NCI-H1092 (cell line): ENCODE data around the gene SEC23B.
"Not testable (repeated sequence)": the region's sequence is repeated elsewhere in the genome, so short reads cannot be mapped to it uniquely, and the experiment has no call there.

Experiments used
- DNase-seq: peaks from one replicate; lab custom pipeline; 2025; lab: John Stamatoyannopoulos, UW

Gene SEC23B

DNA sequence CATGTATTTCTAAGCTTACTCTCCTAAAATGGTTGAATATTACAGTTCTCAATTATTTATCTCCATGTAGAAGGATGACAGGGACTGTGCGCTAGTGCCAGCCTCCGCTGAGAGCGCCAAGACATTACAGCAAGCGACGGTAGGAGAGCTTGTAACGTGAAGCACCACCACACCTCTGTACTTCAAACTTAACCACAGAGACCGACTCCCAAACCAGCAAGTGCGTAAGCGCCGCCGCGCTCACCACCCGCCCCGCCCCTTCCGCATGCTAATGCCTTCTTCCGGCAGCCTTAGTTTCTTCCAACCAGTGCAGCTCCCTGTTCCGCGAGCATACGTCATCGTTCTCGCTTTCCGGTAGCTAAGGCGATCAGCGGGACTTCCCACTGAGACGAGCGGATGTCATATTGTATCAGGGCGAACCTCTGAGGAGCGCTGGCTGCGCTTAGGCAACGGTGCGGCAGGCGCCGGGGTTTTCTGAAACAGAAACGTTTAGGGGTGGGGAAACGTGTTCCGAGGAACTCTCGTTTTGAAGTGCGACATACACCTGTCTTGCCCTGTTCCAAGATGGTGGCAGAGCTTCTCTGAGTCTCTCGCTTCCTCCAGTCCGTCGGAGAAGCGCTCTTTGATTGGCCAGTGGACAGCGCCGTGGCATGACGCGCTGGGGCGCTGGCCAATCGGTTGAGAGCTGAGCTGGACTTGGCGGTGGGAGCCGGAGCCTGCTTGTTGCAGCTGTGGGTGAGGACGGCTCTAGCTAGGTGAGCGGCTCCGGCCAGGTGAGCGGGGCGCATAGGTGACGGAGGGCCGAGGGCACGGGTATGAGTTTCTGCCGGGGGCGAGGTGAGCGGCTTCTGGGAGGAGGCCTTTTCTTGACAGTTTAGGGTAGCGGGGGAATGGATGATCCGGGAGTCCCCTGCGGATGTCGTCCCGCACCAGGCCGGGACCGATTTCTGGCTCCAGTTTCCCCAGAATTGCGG, at the start of gene SEC23B:
SEC23B (plus strand) TSS at position 723 of the 974 bp plus-strand sequence. CDS start 2,896 bp downstream, outside the sequence.
- DNase-seq, result peak; percentile 97

DNA sequence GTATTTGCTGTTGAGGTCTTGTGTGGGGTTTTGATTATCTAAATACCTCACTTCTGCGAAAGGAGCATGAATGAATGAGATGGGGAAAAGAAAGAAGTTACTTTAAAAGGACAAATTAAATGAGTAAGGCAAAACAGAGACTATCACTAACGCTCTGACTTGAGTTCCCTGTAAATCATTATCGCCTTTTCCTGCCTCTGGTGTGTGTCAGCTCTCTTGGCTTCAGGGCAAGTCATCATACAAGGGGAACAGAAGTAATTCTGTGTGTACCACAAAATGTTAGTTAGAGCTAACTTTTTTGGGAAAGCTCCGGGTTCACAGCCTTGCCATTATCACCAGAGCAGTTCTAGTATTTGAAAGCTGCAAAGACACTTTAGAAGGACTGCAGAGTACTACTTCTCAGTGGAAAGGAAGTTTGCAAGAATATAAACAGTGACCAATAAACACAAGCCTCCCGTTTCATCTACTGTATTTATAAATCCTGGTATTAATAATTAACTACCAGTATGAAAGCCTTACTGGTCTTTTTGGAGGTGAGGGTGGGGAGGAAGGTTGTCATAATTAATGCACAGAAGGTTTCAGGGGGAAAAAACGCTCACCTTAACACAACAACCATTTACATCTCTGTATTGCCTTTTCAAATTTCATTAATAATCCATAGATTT, 42.1 kb upstream of the SEC23B start:
- DNase-seq, result no peak

DNA sequence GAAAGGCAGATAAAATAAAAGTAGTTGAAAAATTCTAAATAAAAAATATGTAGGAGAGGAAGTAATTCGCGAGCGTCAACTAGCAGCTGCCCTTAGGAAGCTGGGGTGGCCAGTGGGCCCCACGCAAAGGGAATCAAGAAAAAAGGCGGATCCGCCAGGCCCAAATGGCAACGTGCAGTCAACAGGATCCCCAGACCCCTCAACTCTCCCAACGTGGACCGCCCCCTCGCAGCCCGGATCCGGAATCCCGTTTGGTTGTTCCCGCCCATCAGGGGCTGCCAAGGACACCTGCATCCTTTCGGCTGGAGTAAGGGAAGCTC, 41.2 kb upstream of the SEC23B start:
- peak; percentile 82 for DNase-seq

DNA sequence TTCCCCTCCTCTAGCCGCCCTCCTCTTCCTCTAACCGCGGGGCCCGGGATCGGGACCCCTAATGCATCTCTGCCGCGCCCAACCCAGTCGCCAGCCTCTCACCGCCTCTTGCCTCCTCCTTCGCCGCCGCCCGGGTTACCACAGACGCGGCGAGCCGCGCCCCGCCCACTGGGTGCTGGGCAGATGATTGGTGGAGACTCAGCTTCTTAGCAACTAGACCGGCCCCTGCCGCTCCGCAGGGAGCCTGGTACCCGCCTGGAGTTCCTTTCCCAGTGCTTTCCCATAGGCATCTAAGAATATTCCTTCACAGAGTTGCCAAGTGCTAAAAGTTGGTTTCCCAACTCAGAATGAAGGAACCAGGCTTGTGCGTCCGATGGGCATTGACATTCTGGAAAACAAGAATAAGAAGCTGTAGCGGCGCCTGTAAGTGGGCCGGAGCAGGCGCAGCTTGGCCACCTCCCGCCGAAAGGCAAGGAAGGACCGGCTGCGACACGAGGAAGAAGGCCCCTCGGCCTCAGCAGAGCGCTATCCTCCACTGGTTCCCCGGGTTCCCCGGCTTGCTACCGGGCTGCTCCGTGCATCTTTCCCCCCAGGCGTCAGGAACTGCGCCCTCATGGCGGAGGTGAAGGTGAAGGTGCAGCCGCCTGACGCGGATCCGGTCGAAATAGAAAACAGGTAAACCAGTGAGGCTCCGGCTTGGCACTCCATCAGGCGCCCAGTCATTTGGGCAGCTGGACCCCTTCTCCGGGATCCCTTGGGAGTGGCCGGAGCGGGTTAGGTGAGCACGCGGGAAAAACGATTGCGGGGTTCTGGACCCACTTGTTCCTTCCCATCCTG, 40.6 kb upstream of the SEC23B start, which contains the start of the genes DZANK1 and POLR3F:
DZANK1 (minus strand) TSS at position 137 of the 837 bp plus-strand sequence. CDS start 1,672 bp downstream, outside the sequence.
POLR3F (plus strand) TSS at position 497 of the 837 bp plus-strand sequence; CDS start at position 614, 117 bp downstream.
- DNase-seq, result peak; percentile 92

DNA sequence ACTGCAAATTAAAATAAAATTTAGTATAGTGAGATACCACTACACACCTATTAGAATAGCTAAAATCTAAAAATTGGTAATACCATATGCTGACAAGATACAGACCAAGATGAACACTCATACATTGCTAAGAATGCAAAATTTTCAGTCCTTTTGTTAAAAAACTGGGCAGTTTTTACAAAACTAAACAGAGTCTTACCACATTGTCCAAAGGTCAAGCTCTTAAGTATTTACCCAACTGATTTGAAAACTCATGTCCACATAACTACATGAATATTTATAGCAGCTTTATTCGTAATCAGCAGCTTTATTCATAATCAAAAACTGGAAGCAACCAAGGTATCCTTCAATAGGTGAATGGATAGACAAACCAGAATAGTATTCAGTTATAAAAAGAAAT, 30.5 kb upstream of the SEC23B start:
- no peak for DNase-seq

- no peak for DNase-seq
These were observed 29.9 kb upstream of the SEC23B start for GRCh38 chr20:18477821-18478220.

- DNase-seq, result no peak
These were observed 26.1 kb upstream of the SEC23B start for GRCh38 chr20:18481596-18481995.

DNA sequence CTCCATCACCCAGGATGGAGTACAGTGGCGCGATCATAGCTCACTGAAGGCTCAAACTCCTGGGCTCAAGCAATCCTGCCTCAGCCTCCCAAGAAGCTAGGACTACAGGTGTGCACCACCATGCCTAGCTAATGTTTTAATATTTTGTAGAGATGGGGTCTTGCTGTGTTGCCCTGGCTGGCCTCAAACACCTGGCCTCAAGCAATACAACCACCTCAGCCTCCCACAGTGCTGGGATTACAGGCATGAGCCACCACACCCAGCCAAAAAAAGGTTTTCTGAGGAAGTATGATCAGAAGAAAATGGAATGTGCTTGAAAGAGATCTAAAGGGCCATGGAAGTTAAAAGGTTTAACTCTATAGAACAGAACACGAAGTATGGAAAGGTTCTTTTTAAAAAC, 19.4 kb upstream of the SEC23B start:
- no peak for DNase-seq

- DNase-seq, result no peak
These were observed 11.7 kb upstream of the SEC23B start for GRCh38 chr20:18496042-18496441.

- peak; percentile 75 for DNase-seq
These were observed 10.8 kb upstream of the SEC23B start, which contains the start of gene RBBP9 for GRCh38 chr20:18496740-18497592. Gene RBBP9, minus strand, starts transcription at chr20:18497225. Its CDS starts 58 bp downstream, at chr20:18497167.

GRCh38 chr20:18497603-18498002, 10.1 kb upstream of the SEC23B start:
- no peak for DNase-seq

- not testable (repeated sequence) for DNase-seq
These were observed 6.1 kb upstream of the SEC23B start for GRCh38 chr20:18501672-18502071.

- DNase-seq, result no peak
These were observed 3.2 kb upstream of the SEC23B start for GRCh38 chr20:18504479-18505060.

- DNase-seq, result no peak
These were observed 996 bp upstream of the SEC23B start for GRCh38 chr20:18506744-18507143.

GRCh38 chr20:18511571-18511970, 3.8 kb downstream of the SEC23B start:
- no peak for DNase-seq

DNA sequence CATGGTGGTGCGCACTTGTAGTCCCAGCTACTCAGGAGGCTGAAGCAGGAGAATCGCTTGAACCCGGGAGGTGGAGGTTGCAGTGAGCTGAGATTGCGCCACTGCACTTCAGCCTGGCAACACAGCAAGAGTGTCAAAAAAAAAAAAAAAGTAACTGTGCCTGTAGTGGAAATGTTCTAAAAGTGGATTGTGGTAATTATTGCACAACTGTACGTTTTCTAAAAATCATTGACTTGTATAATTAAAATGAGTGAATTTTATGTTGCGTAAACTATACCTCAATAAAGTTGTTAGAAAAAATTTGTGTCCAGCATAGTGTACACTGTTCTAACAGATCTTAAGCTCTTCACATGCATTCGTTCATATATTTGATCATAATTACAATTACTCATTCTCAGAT, 5.5 kb downstream of the SEC23B start:
- DNase-seq, result no peak

DNA sequence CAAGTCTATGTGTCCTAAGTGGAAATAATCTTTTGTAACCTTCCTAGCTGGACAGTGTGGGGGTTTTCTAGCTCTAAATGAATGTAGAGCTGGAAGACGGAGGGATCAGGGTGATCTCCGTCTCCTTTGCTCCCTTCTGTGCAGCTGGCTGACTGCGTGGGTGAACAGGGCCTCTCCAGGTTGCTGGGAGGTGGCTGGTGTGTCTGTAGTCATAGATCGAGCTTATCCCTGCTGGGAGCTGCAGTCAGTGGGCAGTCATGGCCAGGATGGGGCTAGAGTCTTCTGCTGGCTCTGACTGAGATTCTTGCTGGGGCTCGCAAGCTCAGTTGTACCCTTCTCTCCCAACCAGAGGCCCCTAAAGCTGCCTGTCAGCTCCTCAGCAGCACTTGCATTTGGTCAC, 6.4 kb downstream of the SEC23B start:
- DNase-seq, result no peak

DNA sequence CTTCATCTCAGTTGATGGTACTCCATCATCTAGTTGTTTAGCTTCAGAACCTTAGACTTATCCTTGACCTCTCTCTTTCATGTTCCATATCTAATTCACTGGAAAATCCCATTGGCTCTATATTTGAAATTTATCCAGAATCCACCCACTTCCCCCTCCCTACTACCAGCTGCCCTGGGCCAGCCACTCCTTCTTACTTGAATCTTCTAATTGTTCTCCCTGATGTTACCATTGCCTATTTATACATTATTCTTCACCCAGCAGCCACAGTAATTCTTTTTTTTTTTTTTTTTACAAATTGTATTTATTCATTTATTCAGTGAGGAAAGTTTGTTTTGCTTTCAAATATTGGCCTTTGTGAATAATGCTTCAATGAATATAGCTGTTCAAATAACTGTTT, 8.2 kb downstream of the SEC23B start:
- DNase-seq, result no peak

- not testable (repeated sequence) for DNase-seq
These were observed 14.3 kb downstream of the SEC23B start for GRCh38 chr20:18522066-18522465.

- DNase-seq, result no peak
These were observed 15.3 kb downstream of the SEC23B start for GRCh38 chr20:18523066-18523465.

GRCh38 chr20:18524646-18525045, 16.9 kb downstream of the SEC23B start:
- no peak for DNase-seq
